GM12864 (cell line): ENCODE data around the gene IDH2.

Source experiments
- DNase-seq: peaks from one replicate; pipeline ENCODE4 v3.0.0-alpha.2; 2011; ENCODE audit warnings: low read depth
- H3K4me3 ChIP-seq: 2 replicates; pipeline ENCODE4 v1.5.1; 2011; ENCODE audit warnings: mild to moderate bottlenecking, low read depth, low read length, control low read depth
- CTCF ChIP-seq: IDR thresholded peaks from 2 replicates; pipeline ENCODE4 v1.5.1; 2011; ENCODE audit warnings: low read depth, mild to moderate bottlenecking, moderate library complexity, low read length, control low read depth, inconsistent platforms; ENCODE audit errors: missing control alignments

Gene IDH2

GRCh38 chr15:90040618-90041017, 61.6 kb downstream of the IDH2 start:
- DNase-seq, result no peak
- no peak overlapping the region for H3K4me3 ChIP-seq
- no peak for TF ChIP-seq CTCF

GRCh38 chr15:90039996-90040395, 62.3 kb downstream of the IDH2 start:
- DNase-seq, result no peak
- TF ChIP-seq CTCF, result no peak
- H3K4me3 ChIP-seq, result no peak overlapping the region

GRCh38 chr15:90038632-90039095, 63.6 kb downstream of the IDH2 start:
- TF ChIP-seq CTCF, result no peak
- no peak for DNase-seq
- no peak overlapping the region for H3K4me3 ChIP-seq

GRCh38 chr15:90037961-90038631, 64.2 kb downstream of the IDH2 start:
- DNase-seq, result peak; percentile 79
- no peak overlapping the region for H3K4me3 ChIP-seq
- TF ChIP-seq CTCF, result no peak

GRCh38 chr15:90037511-90037860, 64.8 kb downstream of the IDH2 start:
- no peak overlapping the region for H3K4me3 ChIP-seq
- no peak for TF ChIP-seq CTCF
- DNase-seq, result no peak

GRCh38 chr15:90036806-90037510, 65.3 kb downstream of the IDH2 start:
- DNase-seq, result no peak
- no peak overlapping the region for H3K4me3 ChIP-seq
- no peak for TF ChIP-seq CTCF

GRCh38 chr15:90036343-90036742, 65.9 kb downstream of the IDH2 start:
- no peak overlapping the region for H3K4me3 ChIP-seq
- no peak for DNase-seq
- TF ChIP-seq CTCF, result no peak
